OCI-M1 (cell line): Measurements from ENCODE around the gene THUMPD3.

ENCODE experiments used
- DNase-seq: peaks from one replicate; lab custom pipeline; 2025; lab: John Stamatoyannopoulos, UW

THUMPD3 gene

DNA sequence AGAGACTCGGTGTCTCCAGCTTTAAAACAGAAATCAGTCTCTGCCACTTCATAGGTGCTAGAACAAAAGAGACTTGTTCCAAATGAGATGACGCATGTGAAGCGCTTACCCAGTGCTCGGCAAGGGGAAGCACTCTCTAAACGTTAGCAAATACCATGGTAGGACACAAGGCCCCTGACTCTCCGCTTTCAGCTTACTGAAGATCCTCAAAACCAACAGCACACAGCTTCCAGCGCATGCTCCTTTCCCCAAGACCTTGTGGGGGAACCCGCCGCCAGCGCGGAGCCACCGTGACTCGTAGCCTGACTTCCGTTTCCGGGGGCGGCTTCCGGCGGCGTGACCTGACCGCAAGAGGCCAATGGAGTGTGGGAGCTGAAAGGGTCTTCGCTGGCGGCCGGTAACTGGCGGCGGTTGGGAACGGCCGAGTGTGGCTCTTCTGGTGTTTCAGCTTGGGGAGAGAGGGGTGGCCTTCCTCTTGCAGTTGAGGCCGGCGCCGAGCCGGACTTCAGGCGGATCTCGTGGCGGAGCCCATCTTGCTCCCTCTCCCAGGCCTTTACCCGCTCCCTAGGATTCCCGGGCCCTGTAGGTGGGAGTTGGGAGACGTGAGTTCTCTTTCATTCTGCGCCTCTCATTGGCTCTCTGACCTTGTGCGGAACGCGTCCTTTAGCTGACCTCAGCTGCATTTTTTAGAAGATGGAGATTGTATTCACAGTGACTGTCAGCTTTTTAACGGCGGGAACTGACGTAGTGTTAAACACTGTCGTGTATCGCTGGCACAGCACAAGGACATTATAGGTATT, at the start of gene THUMPD3:
Gene THUMPD3 (plus strand): TSS at position 324 of the 800 bp plus-strand sequence. CDS start 2,015 bp downstream, outside the sequence.
- peak; percentile 97 for DNase-seq

GRCh38 chr3:9314796-9315195, 48.1 kb upstream of the THUMPD3 start:
- no peak for DNase-seq

GRCh38 chr3:9316881-9317361, 45.9 kb upstream of the THUMPD3 start:
- no peak for DNase-seq

DNA sequence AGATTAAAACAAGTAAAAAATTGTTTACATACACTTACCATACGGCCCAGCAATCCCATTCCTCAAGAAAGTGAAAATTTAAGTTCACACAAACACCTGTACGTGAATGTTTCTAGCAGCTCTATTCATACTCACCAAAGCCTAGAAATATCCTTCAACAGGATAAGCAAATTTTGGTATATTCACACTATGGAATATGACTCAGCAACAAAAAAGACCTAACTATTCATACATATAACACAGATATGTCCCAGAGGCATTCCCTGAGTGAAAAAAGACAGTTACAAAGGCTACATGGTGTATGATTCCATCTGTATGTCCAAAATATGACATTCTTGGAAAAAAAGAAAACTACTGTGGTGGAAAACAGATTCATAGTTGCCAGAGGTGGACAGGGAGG, 40.1 kb upstream of the THUMPD3 start:
- DNase-seq = no peak

DNA sequence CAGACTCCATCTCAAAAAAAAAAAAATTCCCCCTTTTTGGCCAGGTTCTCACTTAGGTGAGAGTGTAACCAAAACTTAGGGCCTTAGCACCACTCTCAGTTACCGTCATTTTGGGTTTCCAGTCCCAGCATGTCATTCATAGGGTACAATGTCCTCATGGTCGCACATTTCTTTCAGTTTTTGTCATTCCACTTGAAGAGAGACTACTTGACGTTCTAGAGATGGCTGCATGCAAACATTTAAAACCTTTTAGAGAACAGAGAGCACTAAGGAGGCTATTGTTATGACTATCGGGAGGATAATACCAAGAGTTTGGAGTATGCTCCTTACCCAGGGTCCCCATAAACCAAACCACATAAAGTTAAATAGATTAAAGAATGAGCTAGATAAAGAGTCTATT, 37.9 kb upstream of the THUMPD3 start:
- no peak for DNase-seq

DNA sequence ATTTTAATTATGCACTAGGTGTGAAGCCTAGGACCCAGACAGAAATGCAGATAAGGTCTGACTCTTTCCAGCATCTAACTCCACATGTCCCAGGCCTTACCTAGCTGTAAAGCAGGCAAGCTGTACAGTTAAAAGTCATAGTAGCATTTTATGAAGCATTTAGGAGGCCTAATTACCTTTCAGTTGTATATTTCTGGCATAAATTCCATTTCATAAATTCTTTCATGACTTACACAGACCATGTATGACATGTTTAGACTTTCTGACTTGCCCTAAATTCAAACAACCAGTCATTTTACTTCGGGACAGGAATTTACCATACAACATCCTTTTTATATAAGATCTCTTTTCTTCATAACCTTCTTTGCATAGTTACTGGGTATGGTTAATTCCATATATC, 35.3 kb upstream of the THUMPD3 start:
- no peak for DNase-seq

GRCh38 chr3:9330166-9330703, 32.6 kb upstream of the THUMPD3 start:
- no peak for DNase-seq

DNA sequence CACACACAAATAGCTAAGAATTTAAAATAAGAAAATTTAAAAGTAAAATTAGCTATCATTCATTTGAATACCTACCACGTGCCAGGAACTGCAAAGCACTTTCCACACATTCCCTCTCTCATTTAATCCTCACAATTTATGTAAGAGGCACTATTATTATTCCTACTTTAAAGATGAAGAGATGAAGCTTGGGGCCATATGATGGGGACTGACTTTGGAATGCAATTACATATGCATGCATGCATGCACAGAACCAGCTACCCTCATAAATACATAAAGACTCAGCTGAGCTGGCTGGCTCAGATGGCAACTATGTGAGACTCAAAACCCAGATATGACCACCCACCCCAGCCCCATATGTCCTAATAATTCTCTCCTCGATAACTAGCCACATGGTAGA, 31.7 kb upstream of the THUMPD3 start:
- no peak for DNase-seq

- DNase-seq = no peak
These were observed 30.4 kb upstream of the THUMPD3 start for GRCh38 chr3:9332250-9333030.

GRCh38 chr3:9339761-9340471, 22.9 kb upstream of the THUMPD3 start:
- no peak for DNase-seq

- no peak for DNase-seq
These were observed 22.4 kb upstream of the THUMPD3 start for GRCh38 chr3:9340472-9340902.

DNA sequence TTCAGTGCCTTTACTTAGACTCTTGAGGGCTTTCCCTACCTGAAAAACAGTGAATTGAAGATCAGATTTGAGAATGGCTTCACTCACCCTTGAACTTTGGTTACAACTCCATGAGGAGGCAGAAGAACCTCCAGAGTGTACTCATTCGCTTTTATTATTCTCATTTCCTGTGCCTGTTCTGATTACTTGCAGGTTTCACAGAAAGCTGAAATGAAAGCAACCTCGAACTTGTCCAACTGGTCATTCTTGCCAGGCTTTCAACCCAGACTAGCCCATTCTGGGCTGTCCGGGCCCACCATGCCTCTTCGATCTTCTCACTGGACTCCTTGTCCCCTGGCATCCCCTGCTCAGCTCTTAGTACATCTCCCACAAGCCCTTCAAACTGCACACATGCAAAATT, 20.2 kb upstream of the THUMPD3 start:
- no peak for DNase-seq

GRCh38 chr3:9343115-9343514, 19.7 kb upstream of the THUMPD3 start:
- no peak for DNase-seq

DNA sequence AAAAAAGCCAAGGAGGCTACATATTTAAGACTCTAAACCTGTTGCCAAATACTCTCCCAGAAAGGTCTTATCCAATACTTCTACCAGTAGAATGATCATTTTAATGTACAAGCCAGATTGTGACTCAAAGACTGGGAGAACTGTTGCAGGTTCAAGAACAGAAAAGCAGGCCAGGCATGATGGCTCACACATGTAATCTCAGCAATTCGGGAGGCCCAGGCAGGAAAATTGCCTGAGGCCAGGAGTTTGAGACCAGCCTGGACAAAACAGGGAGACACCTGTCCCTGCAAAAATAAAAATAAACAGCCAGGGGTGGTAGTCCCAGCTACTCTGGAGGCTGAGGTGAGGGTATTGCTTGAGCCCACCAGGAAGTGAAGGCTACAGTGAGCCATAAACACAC, 17.8 kb upstream of the THUMPD3 start:
- DNase-seq = no peak

DNA sequence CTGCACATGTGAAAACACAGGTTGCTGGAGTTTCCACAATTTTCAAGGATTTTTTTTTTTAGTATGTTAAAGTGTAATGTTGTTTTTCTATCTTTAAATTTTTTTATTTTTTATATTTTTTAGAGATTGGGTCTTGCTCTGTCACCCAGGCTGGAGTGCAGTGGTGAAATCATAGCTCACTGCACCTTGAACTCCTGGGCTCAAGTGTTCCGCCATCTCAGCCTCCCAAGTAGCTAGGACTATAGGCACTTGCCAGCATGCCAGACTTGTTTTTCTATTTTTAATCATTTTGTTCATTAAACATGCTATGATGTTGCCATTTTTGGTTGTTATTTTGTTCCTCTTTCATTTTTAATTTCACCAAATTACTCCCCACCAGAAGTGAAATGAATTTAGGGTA, 16.7 kb upstream of the THUMPD3 start:
- DNase-seq = no peak

DNA sequence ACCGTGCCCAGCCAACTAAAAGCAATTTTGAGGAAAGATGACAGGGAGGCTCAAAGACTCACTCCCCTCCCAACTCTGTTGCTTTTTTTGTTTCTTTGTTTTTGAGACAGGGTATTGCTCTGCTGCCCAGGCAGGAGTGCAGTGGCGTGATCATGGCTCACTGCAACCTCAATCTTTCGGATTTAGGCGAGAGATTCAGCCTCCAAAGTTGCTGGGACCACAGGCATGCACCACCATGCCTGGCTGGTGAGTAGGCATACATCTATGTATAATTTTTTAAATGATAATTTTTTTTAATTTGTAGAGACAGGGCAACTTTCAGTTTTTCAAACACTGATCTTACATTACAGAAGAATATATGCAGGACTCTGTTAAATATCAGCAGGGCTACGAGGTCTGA, 15.8 kb upstream of the THUMPD3 start:
- DNase-seq = no peak

DNA sequence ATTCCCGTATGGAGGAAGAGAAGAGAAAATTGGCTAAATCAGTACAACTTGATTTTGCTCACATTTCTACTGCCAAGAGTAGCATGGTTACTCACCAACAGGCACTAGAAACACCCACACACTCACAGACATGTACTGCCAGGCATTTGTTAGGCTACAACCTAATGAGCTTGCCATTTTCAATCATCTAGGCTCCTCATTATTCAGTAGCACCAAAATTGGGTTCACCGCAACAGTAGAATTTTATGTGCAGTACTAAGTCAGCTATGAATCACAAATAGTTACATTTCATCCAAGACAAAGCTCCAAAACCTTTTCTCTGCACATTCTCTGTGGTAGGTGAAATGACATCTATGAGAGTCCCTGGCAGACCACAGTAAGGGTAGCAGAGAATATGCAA, 15.0 kb upstream of the THUMPD3 start:
- DNase-seq = no peak

GRCh38 chr3:9349321-9350117, 13.3 kb upstream of the THUMPD3 start:
- peak; percentile 18 for DNase-seq

DNA sequence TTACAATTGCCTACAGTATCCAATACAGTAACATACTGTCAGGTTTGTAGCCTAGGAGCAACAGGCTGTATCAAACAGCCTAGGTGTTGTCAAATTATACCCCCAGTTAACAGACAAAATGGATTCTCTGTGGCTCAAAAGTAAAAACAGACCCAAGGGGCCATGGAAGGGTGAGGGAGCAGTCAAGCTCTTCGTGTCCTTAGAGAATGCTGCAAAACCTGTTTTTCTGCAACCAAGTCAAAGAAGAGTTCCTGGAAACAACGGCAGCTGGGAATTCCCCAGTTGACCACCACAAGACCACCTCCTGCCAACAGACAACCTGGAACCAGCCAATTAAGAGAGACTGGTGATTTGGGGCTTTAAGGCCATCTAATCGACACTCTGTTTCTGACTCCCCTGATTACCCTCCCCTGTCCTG, 11.1 kb upstream of the THUMPD3 start:
- no peak for DNase-seq

DNA sequence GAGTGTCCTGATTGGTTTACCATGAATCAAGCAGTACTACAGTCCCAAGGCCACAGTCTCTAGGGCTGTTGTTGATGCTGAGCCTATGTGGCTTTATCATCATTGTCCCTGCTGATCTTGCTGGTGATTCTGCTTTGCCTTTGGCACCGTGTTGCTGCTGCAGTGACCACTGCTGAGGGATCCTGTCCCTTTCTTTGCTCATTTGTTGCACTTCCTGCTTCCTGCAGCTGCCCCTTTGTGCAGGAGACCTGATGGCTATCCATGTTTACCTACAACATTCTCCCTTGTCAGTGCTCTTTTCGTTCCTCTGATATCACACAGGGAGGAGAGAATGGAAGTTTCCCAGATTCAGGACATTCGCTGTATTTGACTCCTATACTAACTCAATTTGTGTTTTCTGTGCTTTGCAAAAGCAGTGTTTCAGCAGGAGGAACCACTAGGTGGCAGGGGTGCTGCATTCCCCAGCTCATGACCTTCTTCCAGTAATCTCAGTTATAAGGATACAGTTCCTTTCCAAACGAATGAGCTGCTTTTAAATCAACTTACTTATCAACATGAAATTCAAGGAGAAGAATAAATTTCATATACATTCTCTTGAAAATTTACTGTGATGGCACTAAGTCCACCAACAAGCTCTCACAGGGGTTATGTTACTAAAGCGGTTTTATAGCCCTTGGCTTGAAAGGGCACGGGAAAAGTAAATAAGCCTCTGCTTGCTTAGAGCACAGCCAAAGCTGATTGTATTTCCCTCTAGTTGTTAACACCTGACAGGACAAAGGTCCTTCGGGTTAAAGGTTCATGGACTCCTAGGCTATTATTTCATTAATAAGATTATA, 9.7 kb upstream of the THUMPD3 start:
- peak; percentile 88 for DNase-seq
